H1 (cell line): ENCODE measurements around the gene PHACTR1. TPM values are rescaled to one million over a fixed set of nuclear protein-coding genes. Genes with fewer than 3 reads are reported as not detected.

ENCODE experiments used
- CEBPB ChIP-seq: IDR thresholded peaks from 2 replicates; pipeline ENCODE4 v1.6.1; 2012; ENCODE audit warnings: low read depth, low read length
- polyA plus RNA-seq, 7 experiments: library from polyadenylated mRNA; depleted of rRNA in 3 of 7; stranded (reverse) in 5 of 7; unstranded in 2 of 7; fragments of >200 nt in 5 of 7; fragments of 200-250 nt in 2 of 7; gene quantifications; 1 replicate in 5 of 7; 2 replicates in 1 of 7; 4 replicates in 1 of 7; pipeline versions ENCODE4 v1.2.1 to v1.2.3, GENCODE V29; 2011 to 2013; ENCODE audit warnings: missing spikeins in 2 of 7, mixed read lengths in 2 of 7
- total RNA-seq: library from RNA; stranded (reverse); fragmentation: NEBNext Ultra II Directional; extraction: Animal tissue kit (Norgen Biotek cat#: 25700); gene quantifications from 2 replicates; pipeline ENCODE4 v1.2.1, GENCODE V29; 2021

Gene PHACTR1
- total and polyA plus RNA-seq, 2 of the 8 experiments (the other 6 are each of a cell fraction or from before 2014, with no cell fraction given): 3.9 to 17.1 TPM

GRCh38 chr6:12772416-12772815 is 55.8 kb downstream of the PHACTR1 start (continued):
- no peak for TF ChIP-seq CEBPB
